ENCODE results near the gene TTC6.

GRCh38 chr14:37641117-37641516 is 45.7 kb downstream of the TTC6 start:
- no peak for TF ChIP-seq POLR2A (IDR thresholded peaks at IDR 0.05; ENCODE audit: low read depth, low read length)
- no peak for TF ChIP-seq POLR2AphosphoS5 (IDR thresholded peaks at IDR 0.05; ENCODE audit: low read depth, low read length)
- no peak for TF ChIP-seq TAF1 (IDR thresholded peaks at IDR 0.05; ENCODE audit: borderline replicate concordance, low read depth, low read length)

Measured in GM12892 (cell line).